ENCODE results near the gene KLK11. TPM values are rescaled to one million over a fixed set of nuclear protein-coding genes. Genes with fewer than 3 reads are reported as not detected.
"Not testable (repeated sequence)": the region's sequence is repeated elsewhere in the genome, so short reads cannot be mapped to it uniquely, and the experiment has no call there.

KLK11 gene
- total and polyA plus RNA-seq, 2 donors, result 1.9 to 17.2 TPM

DNA sequence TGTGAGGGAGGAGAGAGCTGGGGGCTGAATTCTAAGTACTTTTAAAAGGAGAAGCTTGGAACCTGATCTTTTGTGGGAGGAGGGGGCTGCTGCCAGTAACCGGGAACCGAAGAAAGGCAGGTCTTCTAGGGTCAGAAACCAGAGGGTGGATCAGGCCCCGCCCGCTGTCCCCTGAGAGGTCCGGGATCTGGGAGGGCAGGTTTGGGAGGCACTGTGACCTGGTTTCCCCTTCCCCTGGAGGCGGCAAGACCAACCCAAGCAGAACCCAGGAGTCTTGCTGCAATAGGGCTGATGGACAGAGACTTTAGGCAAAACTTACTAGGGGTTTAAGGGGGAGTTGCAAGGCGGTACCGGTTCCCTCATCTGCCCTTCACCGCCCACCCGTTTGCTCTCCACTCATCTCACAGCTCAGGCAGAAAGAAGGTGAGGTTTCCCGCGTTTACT, 24.3 kb downstream of the KLK11 start:
- 46% methylated on average over 12 of the region's 12 CpGs for WGBS
- H3K36me3 ChIP-seq (ENCODE audit: control insufficient read depth in 2 of 2, insufficient read depth in 2 of 2, low read length in 1 of 2), result no peaks in the 10 kb centered on the region
- H3K27me3 ChIP-seq (ENCODE audit: control insufficient read depth in 2 of 2, insufficient read depth in 1 of 2, low read length in 1 of 2), result peaks cover 0 to 22% of the 10 kb centered on the region in 2 donors
- no peak overlapping the region for H3K4me3 ChIP-seq (ENCODE audit: low read length in 2 of 2)
- DNase-seq (ENCODE audit: low read depth in 6 of 9, low spot score in 9 of 9), result no peak
- H3K27ac ChIP-seq (ENCODE audit: low read depth in 1 of 2, low read length in 1 of 2), result no peak overlapping the region
- peaks cover 0 to 3% of the 10 kb centered on the region in 2 donors for H3K9me3 ChIP-seq (ENCODE audit: control insufficient read depth in 2 of 2, insufficient read depth in 1 of 2, low read length in 1 of 2)
- no peaks in the 10 kb centered on the region for H3K4me1 ChIP-seq (ENCODE audit: control insufficient read depth in 2 of 2, insufficient read depth in 2 of 2, low read length in 2 of 2)

DNA sequence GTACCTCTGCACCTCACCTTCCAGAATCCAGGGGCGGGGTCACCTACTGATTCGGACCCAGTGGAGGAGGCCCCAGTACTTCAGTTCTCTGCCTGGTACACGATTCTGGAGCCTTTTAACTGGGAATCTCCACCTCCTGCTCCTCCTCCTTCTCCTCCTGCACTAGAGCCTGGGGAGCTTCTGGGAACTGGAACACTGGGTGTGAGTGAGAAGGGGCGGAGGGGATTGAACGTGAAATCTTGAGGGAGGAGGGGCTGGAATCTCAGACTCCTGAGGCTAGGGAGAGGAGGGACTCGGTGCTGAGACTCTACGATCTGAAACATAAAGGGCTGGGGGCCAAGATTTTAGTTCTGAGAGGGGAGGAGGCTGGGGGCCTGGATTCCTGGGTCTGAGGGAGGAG, 24.9 kb downstream of the KLK11 start, which contains the start of gene KLK8:
TSS of gene KLK8 (minus strand) at position 90 of the 400 bp plus-strand sequence. CDS start 437 bp downstream, outside the sequence.
- H3K9me3 ChIP-seq (ENCODE audit: control insufficient read depth in 2 of 2, insufficient read depth in 1 of 2, low read length in 1 of 2), result peaks cover 0 to 3% of the 10 kb centered on the region in 2 donors
- H3K27ac ChIP-seq (ENCODE audit: low read depth in 1 of 2, low read length in 1 of 2), result no peak within 1 kb of the TSS
- no peak within 1 kb of the TSS for H3K4me3 ChIP-seq (ENCODE audit: low read length in 2 of 2)
- no peak for DNase-seq (ENCODE audit: low read depth in 6 of 9, low spot score in 9 of 9)
- peaks cover 0 to 22% of the 10 kb centered on the region in 2 donors for H3K27me3 ChIP-seq (ENCODE audit: control insufficient read depth in 2 of 2, insufficient read depth in 1 of 2, low read length in 1 of 2)
- H3K36me3 ChIP-seq (ENCODE audit: control insufficient read depth in 2 of 2, insufficient read depth in 2 of 2, low read length in 1 of 2), result no peaks in the 10 kb centered on the region
- H3K4me1 ChIP-seq (ENCODE audit: control insufficient read depth in 2 of 2, insufficient read depth in 2 of 2, low read length in 2 of 2), result no peaks in the 10 kb centered on the region
- WGBS, result 46% methylated on average over 7 of the region's 7 CpGs

DNA sequence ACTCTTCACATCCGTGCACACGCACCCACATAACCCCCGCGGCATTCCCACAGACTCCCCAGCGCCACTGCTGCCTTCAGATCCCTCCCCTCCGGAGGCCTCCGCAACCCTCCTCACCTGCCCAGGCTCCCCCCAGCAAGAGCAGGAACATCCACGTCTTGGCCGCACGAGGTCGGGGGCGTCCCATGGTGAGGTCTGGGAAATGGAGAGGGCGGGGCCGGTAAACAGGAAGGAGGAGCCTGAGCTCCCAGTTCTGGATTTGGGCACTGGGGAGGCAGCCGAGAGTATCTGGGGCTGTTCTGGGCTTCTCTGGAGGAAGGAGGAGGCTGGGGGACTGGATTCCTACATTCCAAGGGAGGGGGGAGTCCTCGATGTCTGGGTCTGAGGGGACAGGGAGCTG, 25.4 kb downstream of the KLK11 start:
- no peak overlapping the region for H3K4me3 ChIP-seq (ENCODE audit: low read length in 2 of 2)
- H3K27ac ChIP-seq (ENCODE audit: low read depth in 1 of 2, low read length in 1 of 2), result no peak overlapping the region
- no peaks in the 10 kb centered on the region for H3K4me1 ChIP-seq (ENCODE audit: control insufficient read depth in 2 of 2, insufficient read depth in 2 of 2, low read length in 2 of 2)
- peaks cover 0 to 22% of the 10 kb centered on the region in 2 donors for H3K27me3 ChIP-seq (ENCODE audit: control insufficient read depth in 2 of 2, insufficient read depth in 1 of 2, low read length in 1 of 2)
- peaks cover 0 to 3% of the 10 kb centered on the region in 2 donors for H3K9me3 ChIP-seq (ENCODE audit: control insufficient read depth in 2 of 2, insufficient read depth in 1 of 2, low read length in 1 of 2)
- WGBS, result 42% methylated on average over 16 of the region's 16 CpGs
- DNase-seq (ENCODE audit: low read depth in 6 of 9, low spot score in 9 of 9), result no peak
- H3K36me3 ChIP-seq (ENCODE audit: control insufficient read depth in 2 of 2, insufficient read depth in 2 of 2, low read length in 1 of 2), result no peaks in the 10 kb centered on the region

DNA sequence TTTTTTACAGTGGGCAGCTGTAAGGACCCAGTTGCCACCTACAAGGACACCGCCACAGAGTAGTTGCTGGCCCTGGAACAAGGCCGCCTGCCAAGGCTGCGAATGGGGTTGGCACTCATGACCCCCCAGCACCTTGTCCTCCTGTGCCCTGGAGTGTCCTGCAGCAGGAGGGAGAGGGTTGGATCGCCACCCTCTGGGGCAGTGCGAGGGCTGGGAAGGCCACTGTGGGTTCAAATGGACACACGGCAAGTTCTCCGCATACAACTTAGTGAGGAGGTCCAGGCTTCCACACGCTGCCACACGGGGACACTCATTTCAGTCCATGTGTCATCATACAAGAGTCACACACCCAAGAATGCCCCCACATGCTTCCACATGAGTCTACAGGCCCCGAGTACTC, 26.0 kb downstream of the KLK11 start:
- Histone ChIP-seq H3K36me3 (ENCODE audit: control insufficient read depth in 2 of 2, insufficient read depth in 2 of 2, low read length in 1 of 2) (no peaks in the 10 kb centered on the region), H3K4me1 (ENCODE audit: control insufficient read depth in 2 of 2, insufficient read depth in 2 of 2, low read length in 2 of 2) (no peaks in the 10 kb centered on the region), H3K27me3 (ENCODE audit: control insufficient read depth in 2 of 2, insufficient read depth in 1 of 2, low read length in 1 of 2) (peaks cover 0 to 22% of the 10 kb centered on the region in 2 donors), H3K27ac (ENCODE audit: low read depth in 1 of 2, low read length in 1 of 2) (no peak overlapping the region), H3K9me3 (ENCODE audit: control insufficient read depth in 2 of 2, insufficient read depth in 1 of 2, low read length in 1 of 2) (peaks cover 0 to 3% of the 10 kb centered on the region in 2 donors), H3K4me3 (ENCODE audit: low read length in 2 of 2) (no peak overlapping the region)
- no peak for DNase-seq (ENCODE audit: low read depth in 6 of 9, low spot score in 9 of 9)
- WGBS, result 93% methylated on average over 10 of the region's 10 CpGs

DNA sequence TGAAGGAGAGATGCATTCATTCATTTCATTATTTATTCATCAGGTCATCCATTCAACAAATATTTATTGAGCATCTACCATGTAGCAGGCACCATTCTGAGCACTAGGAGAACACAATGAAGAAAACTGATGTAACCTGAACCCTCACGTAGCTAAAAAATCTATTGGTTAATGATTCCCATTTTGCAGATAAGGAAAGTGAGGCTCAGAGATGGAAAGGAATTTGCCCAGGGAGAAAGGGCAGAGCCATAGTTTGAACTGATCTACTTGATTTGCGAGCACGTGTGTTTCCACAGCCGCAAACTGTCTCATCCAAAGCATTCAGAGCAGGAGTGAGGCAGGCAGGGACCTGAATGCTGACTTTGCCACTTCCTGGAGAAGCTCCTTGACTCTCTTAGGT, 27.7 kb downstream of the KLK11 start:
- Histone ChIP-seq H3K36me3 (ENCODE audit: control insufficient read depth in 2 of 2, insufficient read depth in 2 of 2, low read length in 1 of 2) (no peaks in the 10 kb centered on the region), H3K4me1 (ENCODE audit: control insufficient read depth in 2 of 2, insufficient read depth in 2 of 2, low read length in 2 of 2) (no peaks in the 10 kb centered on the region), H3K9me3 (ENCODE audit: control insufficient read depth in 2 of 2, insufficient read depth in 1 of 2, low read length in 1 of 2) (peaks cover 0 to 3% of the 10 kb centered on the region in 2 donors), H3K27me3 (ENCODE audit: control insufficient read depth in 2 of 2, insufficient read depth in 1 of 2, low read length in 1 of 2) (peaks cover 0 to 22% of the 10 kb centered on the region in 2 donors), H3K27ac (ENCODE audit: low read depth in 1 of 2, low read length in 1 of 2) (no peak overlapping the region), H3K4me3 (ENCODE audit: low read length in 2 of 2) (no peak overlapping the region)
- 88% methylated on average over 4 of the region's 4 CpGs for WGBS
- no peak for DNase-seq (ENCODE audit: low read depth in 6 of 9, low spot score in 9 of 9)

DNA sequence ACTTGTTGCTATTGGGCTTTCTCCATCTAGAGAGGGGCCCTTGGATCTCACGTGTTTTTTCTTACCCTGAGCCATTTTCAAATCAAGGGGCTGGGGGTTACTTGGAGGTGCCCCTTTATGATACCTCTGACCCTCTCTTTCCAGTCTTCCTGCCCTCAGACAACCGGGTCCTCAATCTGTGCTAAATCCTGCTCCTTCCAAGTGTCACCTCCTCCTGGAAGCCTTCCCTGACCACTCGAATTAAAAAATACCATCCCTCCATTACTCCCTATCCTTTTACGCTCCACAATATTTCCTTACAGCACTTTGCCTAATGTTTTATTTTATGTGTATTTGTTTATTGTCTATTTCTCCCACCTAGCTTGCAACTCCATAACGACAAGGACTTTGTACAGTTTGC, 28.4 kb downstream of the KLK11 start:
- DNase-seq (ENCODE audit: low read depth in 6 of 9, low spot score in 9 of 9), result no peak
- 81% methylated on average over 5 of the region's 5 CpGs for WGBS
- peaks cover 0 to 22% of the 10 kb centered on the region in 2 donors for H3K27me3 ChIP-seq (ENCODE audit: control insufficient read depth in 2 of 2, insufficient read depth in 1 of 2, low read length in 1 of 2)

DNA sequence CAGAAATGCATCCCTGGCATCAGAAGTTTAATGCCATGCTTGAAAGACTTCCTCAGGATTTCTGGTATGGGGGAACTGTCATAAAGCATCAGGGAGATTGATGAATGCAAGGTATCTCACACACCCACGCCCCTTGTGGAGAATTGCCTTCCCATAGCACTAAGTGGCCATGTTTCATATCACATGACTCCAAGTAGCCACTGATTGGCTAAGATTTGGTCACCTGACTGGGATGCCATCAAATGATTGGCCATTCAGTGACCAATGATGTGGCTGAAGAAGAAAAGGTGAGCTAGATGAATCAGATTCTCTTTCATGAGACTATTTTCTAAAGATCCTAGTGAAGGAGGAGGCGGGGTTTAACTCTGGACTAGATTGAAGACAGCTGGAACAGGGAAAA, 32.3 kb downstream of the KLK11 start:
- Histone ChIP-seq H3K27me3 (ENCODE audit: control insufficient read depth in 2 of 2, insufficient read depth in 1 of 2, low read length in 1 of 2) (no peaks in the 10 kb centered on the region), H3K4me3 (ENCODE audit: low read length in 2 of 2) (no peak overlapping the region), H3K36me3 (ENCODE audit: control insufficient read depth in 2 of 2, insufficient read depth in 2 of 2, low read length in 1 of 2) (no peaks in the 10 kb centered on the region), H3K4me1 (ENCODE audit: control insufficient read depth in 2 of 2, insufficient read depth in 2 of 2, low read length in 2 of 2) (no peaks in the 10 kb centered on the region), H3K27ac (ENCODE audit: low read depth in 1 of 2, low read length in 1 of 2) (no peak overlapping the region), H3K9me3 (ENCODE audit: control insufficient read depth in 2 of 2, insufficient read depth in 1 of 2, low read length in 1 of 2) (no peaks in the 10 kb centered on the region)
- WGBS, result 89% methylated on average over 2 of the region's 2 CpGs
- no peak for DNase-seq (ENCODE audit: low read depth in 6 of 9, low spot score in 9 of 9)

More for the DNA sequence above, 28.4 kb downstream of the KLK11 start:
- no peaks in the 10 kb centered on the region for H3K36me3 ChIP-seq (ENCODE audit: control insufficient read depth in 2 of 2, insufficient read depth in 2 of 2, low read length in 1 of 2)
- H3K4me3 ChIP-seq (ENCODE audit: low read length in 2 of 2), result no peak overlapping the region
- no peaks in the 10 kb centered on the region for H3K4me1 ChIP-seq (ENCODE audit: control insufficient read depth in 2 of 2, insufficient read depth in 2 of 2, low read length in 2 of 2)
- peaks cover 0 to 3% of the 10 kb centered on the region in 2 donors for H3K9me3 ChIP-seq (ENCODE audit: control insufficient read depth in 2 of 2, insufficient read depth in 1 of 2, low read length in 1 of 2)
- no peak overlapping the region for H3K27ac ChIP-seq (ENCODE audit: low read depth in 1 of 2, low read length in 1 of 2)

DNA sequence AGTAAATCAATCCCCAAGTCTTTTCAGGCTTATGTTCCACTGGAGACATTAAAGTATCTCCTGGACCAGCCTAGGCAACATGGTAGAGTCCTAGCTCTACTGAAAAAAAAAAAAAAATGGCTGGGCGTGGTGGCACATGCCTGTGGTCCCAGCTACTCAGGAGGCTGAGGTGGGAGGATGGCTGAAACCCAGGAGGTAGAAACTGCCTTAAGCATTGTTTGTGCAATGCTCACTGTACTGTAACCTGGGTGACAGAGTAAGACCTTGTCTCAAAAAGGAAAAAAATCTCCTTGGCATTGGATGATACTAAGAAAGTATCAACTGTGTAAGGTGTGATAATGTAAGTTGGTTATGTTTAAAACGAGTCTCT, 33.8 kb downstream of the KLK11 start:
- Histone ChIP-seq H3K4me1 (ENCODE audit: control insufficient read depth in 2 of 2, insufficient read depth in 2 of 2, low read length in 2 of 2) (no peaks in the 10 kb centered on the region), H3K36me3 (ENCODE audit: control insufficient read depth in 2 of 2, insufficient read depth in 2 of 2, low read length in 1 of 2) (no peaks in the 10 kb centered on the region), H3K4me3 (ENCODE audit: low read length in 2 of 2) (no peak overlapping the region), H3K9me3 (ENCODE audit: control insufficient read depth in 2 of 2, insufficient read depth in 1 of 2, low read length in 1 of 2) (no peaks in the 10 kb centered on the region), H3K27me3 (ENCODE audit: control insufficient read depth in 2 of 2, insufficient read depth in 1 of 2, low read length in 1 of 2) (no peaks in the 10 kb centered on the region), H3K27ac (ENCODE audit: low read depth in 1 of 2, low read length in 1 of 2) (no peak overlapping the region)
- 85% methylated on average over 2 of the region's 2 CpGs for WGBS
- DNase-seq (ENCODE audit: low read depth in 6 of 9, low spot score in 9 of 9), result no peak

DNA sequence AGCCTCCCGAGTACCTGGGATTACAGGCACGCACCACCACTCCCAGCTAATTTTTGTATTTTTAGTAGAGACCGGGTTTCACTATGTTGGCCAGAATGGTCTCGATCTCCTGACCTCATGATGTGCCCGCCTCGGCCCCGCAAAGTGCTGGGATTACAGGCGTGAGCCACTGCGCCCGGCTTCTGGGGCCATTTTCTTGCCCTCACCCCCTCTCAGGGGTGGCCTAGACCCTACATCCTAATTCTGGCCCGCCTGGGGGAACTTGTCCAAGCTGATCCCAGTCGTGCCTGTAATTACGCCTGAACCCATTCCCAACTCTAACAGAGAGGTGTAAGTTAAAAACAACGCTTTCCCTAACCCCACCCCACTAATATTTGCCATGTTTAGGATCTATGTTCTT, 42.0 kb downstream of the KLK11 start:
- H3K4me1 ChIP-seq (ENCODE audit: control insufficient read depth in 2 of 2, insufficient read depth in 2 of 2, low read length in 2 of 2); H3K27ac ChIP-seq (ENCODE audit: low read depth in 1 of 2, low read length in 1 of 2); DNase-seq (ENCODE audit: low read depth in 6 of 9, low spot score in 9 of 9); H3K36me3 ChIP-seq (ENCODE audit: control insufficient read depth in 2 of 2, insufficient read depth in 2 of 2, low read length in 1 of 2); H3K9me3 ChIP-seq (ENCODE audit: control insufficient read depth in 2 of 2, insufficient read depth in 1 of 2, low read length in 1 of 2); H3K4me3 ChIP-seq (ENCODE audit: low read length in 2 of 2): not testable (repeated sequence)
- WGBS, result 89% methylated on average over 14 of the region's 14 CpGs
- H3K27me3 ChIP-seq (ENCODE audit: control insufficient read depth in 2 of 2, insufficient read depth in 1 of 2, low read length in 1 of 2), result peaks cover 0 to 11% of the 10 kb centered on the region in 2 donors
